HG03439 (cell line): Measurements from ENCODE around the gene KLHL6.
A peak's percentile ranks its signal among the peaks of the same experiment; 100 is the strongest.

Experiments used
- ATAC-seq: cut with Tn5 transposase; IDR thresholded peaks from one replicate; pipeline ENCODE4 v1.9.1; 2021; ENCODE audit warnings: mild to moderate bottlenecking, moderate library complexity; ENCODE audit not compliant: unreplicated experiment

KLHL6 gene

DNA sequence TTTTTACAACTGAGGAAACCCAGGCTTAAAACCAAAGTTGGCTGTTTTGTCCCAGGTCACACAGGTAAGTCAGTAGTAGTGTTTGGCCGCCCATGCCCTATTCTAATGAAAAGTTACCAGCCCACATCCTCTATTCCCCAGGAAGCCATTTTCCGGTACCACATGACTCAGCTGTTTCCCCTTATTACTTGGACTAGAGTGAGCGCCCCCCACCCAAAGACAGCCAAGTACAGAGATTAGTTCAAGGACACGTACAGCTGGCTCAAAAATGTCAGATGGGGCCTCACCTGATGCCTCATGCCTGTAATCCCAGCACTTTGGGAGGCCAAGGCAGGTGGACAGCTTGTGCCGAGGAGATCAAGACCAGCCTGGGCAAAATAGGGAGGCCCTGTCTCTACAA lies 8.5 kb upstream of the KLHL6 start:
- no peak for ATAC-seq

DNA sequence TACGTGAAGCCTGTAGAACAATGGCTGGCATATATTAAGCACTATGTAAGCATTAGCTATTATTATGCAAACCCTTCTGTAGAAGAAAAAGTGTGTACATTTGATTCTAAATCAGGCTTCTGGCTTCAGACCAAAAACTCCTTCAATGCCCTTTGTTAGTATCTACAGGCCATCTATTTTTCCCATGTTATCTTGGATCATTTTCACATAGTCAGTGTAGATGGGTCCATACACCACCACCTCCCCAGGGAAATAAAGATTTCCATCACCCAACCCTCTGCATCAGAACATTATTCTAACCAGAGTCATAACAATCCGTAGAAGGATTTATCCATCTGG lies 8.0 kb upstream of the KLHL6 start:
- ATAC-seq, result no peak

- ATAC-seq, result no peak
These were observed 5.1 kb upstream of the KLHL6 start for GRCh38 chr3:183560607-183561006.

DNA sequence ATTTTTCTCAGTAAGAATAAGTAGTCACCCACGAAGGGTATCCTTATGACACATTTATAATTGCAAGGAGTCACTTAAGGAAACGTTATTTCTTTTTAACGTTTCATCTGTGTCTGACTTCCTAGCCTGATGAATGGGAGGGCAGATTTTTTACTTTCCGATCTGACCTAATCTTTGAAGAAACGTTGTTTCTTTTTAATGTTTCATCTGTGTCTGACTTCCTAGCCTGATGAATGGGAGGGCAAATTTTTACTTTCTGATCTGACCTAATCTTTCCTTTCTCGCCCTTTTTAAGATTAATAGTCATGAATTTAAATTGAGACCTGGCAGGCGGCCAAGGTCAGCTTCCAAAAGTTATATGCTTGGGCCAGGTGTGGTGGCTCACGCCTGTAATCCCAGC lies 3.0 kb upstream of the KLHL6 start:
- ATAC-seq, result no peak

- ATAC-seq, result no peak
These were observed 1.2 kb upstream of the KLHL6 start for GRCh38 chr3:183556722-183557121.

GRCh38 chr3:183554377-183554776 lies 1.1 kb downstream of the KLHL6 start:
- no peak for ATAC-seq

- no peak for ATAC-seq
These were observed 2.0 kb downstream of the KLHL6 start for GRCh38 chr3:183553334-183554026.

DNA sequence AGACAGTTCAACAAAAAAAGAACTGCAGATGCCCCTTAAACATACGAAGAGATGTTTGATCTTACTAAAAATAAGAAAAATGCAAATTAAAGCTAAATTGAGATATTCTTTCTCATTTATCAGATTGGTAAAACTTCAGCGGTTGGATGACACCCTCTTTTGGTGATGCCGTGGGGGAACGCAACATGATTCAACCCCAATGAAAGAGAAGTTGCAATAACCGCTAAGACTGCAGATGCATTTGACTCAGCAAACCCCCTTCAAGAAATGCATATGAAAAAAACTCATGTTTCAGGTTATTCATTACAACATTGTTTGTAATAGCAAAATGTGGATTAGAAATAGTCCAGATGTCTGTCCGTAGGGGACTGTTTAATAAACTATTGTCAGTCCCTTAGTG lies 3.6 kb downstream of the KLHL6 start:
- no peak for ATAC-seq

DNA sequence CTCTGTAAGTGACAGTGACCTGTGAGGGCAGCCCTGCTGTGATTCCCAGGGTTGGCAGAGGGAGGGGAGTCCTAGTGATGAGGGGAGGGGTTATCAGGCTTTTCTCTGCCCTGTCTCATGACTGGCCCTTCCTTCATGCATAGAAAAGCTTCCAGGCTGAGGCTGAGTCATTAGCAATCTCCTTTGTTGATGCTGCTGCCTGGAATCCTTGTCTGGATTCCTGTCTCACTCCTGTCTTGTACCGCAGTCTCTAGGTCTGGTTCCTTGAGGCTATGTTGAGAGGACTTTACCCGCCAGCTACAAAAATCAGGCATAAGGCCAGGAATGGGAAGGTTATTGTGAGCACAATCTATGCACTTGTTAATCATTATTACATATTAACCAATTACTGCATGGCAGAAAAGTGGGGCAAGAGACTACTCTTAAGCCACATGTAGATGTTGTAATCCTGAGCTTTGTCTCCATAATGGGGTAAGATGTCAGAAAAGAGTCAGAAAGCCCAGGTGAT lies 7.2 kb downstream of the KLHL6 start:
- ATAC-seq, result no peak

DNA sequence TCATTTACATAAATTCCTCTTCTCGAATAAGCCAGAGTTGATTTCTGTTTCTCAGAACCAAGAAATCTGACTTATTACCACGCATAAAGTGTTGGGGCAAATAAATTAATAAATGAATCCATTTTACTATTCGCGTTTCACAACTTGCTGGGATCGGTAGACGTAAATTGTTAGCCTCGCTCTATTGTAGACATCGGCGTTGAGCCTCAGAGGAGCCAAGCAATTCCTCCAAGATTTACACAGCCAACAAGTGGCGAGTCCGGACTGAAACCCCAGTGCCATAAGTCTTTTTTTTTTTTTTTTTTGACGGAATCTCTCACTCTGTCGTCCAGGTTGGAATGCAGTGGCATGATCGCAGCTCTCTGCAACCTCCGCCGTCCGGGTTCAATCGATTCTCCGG lies 8.9 kb downstream of the KLHL6 start:
- ATAC-seq, result no peak

DNA sequence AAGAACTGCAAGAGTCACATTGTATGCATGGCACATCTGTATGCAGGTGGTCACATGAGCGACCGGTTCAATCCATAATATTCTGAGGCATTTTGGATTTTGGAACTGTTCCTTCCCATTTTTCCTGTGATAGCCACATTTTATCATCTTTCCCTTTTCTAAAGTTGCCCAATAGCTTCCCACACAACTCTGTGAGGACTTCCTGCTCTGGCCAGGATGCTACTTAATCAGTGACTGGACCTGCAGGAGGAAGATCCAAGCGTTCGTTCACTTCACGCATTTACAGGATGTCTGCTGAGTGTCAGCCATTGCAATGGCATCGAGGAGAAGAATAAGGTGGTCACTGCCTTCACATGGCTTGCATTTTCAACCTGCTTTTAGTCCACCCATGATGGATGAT lies 9.8 kb downstream of the KLHL6 start:
- no peak for ATAC-seq

DNA sequence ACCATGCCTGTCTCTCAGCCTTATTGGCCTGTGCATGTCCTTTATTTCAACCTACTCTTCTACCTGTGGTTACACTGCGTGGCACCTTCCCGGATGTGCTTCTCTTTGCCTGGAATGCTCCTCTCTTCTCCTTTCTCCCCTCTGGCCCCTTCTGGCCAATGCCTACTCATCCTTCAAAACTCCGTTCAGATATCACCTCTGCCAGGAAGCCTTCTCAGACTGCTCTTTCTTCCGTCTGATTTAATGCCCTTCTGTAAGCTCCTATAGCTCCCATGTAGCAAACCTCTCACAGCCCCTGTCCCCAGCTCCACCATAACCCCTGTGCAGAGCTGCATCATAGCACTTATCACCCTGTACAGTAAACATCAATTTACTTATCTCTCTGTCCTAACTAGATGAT lies 13.2 kb downstream of the KLHL6 start:
- no peak for ATAC-seq

- no peak for ATAC-seq
These were observed 13.8 kb downstream of the KLHL6 start for GRCh38 chr3:183541738-183542137.

DNA sequence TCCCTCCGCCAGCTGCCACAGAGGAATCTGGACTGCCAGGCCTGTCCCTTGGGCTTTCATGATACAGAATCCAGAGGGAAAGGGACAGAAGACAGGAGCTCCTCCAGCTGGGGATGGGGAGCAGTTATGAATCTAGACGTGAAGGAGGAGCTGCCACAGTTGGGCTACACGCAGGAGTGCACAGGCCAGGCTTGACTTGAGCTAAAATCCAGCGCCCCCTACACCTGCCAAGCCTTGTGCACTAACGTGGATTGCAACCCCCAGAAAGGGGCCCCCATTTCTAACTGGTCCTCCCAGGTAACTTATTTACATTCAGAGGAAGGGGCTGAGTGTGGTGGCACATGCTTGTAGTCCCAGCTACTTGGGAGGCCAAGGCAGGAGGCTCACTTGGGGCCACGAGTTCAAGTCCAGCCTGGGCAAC lies 14.3 kb downstream of the KLHL6 start:
- ATAC-seq, result no peak

DNA sequence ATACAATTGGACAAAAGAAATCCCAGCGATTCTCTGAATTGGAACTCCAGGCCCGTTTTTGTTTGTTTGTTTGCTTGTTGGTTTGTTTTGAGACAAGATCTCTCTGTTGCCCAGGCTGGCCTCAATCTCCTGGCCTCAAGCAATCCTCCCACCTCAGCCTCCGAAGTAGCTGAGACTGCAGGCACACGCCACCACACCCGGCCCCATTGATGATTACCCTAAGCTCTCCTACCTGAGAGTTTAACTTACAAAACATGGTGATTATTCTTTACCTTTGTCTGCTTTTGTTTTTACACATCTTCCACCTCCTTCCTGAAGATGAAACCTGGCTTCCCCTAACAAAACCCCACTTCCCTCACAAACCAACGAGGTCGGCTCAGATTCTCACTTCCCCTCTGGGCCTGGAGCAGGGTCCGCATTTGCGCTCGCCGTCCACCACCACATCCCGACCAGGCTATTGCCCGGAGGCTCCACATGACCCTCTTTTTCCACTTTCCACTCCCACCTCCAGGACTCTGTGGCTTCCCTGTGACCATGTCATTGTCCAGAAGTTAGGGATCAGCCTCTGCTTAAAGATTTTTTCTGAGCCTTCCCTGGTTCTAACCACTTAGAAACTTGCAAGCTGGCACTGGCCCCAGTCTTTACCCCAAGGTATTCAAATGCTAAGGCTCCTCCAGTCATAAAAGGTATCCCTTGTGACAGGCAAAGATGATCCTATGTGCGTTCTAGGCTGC lies 14.8 kb downstream of the KLHL6 start:
- ATAC-seq, result no peak

DNA sequence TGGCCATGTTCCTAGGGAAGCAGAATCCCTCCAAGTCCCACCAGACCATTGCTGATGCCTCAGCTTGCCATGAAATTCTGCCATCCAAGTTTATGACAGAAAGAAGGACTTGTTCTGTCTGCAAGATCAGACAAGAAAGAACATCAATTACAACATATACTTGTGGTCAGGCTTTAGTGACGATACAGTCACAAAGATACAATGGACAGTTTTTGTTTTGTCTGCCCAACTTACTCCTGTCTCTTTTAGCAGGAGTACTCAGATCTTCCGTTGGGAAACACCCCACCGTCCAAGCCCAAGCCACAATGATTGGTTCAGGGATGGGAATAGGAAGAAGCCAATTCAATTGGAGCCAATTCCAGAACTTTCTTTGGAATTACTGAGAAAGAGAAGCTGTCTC lies 15.7 kb downstream of the KLHL6 start:
- ATAC-seq, result no peak

DNA sequence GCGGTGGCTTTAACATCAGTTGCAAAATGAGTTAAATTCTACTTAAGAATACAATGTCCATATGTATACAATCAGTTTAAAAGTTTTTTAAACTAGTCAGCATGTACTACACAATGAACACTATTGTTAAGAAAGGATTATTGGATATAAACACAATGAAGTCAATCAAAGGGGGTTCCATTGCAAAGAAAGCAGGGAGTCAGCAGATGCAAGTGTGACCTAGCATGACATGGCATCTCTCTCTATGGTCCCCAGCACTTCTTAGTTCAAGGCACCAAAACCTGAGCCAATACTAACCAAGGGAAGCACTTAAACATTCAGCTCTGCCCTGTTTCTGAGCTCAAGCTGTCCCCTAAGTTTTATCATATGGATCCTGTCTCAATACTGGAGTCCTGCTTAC lies 17.0 kb downstream of the KLHL6 start:
- no peak for ATAC-seq

- ATAC-seq, result no peak
These were observed 18.2 kb downstream of the KLHL6 start for GRCh38 chr3:183537295-183537730.

- peak; percentile 73 for ATAC-seq
These were observed 19.1 kb downstream of the KLHL6 start for GRCh38 chr3:183536238-183536880.

GRCh38 chr3:183534249-183534648 lies 21.3 kb downstream of the KLHL6 start:
- ATAC-seq, result peak; percentile 35

DNA sequence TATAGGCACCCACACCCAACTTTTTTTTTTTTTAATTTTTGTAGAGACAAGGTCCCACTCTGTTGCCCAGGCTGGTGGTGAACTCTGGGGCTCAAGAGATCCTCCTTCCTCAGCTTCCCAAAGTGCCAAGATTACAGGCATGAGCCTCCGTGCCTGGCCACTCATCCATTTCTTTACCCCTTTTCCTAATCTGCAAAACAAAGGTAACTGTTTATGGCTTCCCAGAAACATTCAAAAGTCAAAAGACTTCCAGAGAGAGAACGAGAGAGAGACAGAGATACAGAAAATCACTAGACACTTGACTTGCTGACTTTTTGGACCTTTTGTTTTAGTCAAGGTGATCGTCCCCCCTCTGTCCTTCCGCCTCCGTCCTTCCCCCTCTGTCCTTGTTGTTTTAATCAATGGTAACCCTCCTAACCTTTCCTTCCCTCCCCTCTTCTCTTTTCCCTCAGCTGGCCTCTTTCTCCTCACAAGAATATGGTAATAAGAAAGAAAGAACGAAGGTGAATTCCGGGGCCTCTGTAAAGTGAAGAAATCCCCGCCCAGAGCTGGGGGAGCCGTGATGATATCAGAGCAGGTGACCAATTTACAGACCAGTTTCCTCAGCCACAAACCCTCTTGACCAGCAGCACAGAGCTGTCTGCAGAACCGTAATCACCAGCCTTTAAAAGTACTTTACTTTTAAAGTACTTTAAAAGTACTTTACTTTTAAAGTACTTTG lies 21.9 kb downstream of the KLHL6 start:
- peak; percentile 53 for ATAC-seq
